NB4 (cell line): Measurements from ENCODE around the gene DNAJC30.
"Not testable (repeated sequence)": the region's sequence is repeated elsewhere in the genome, so short reads cannot be mapped to it uniquely, and the experiment has no call there.

Experiments used
- DNase-seq: peaks from one replicate; pipeline ENCODE4 v3.0.0; 2010; ENCODE audit warnings: low read depth
- H3K4me3 ChIP-seq: one replicate; pipeline ENCODE4 v1.5.1; 2011; ENCODE audit warnings: mild to moderate bottlenecking, low read depth, low read length, moderate library complexity
- CTCF ChIP-seq: IDR thresholded peaks from one replicate; pipeline ENCODE4 v1.5.1; 2012; ENCODE audit warnings: low read depth, low read length
- MAX ChIP-seq: IDR thresholded peaks from 2 replicates; pipeline ENCODE4 v1.6.1; 2011; ENCODE audit warnings: low read depth, low read length
- MYC ChIP-seq: IDR thresholded peaks from 2 replicates; pipeline ENCODE4 v1.6.1; 2011; ENCODE audit warnings: low read depth, low read length
- POLR2A ChIP-seq: IDR thresholded peaks from 2 replicates; pipeline ENCODE4 v1.6.1; 2011; ENCODE audit warnings: mild to moderate bottlenecking; ENCODE audit not compliant: insufficient read length; ENCODE audit errors: extremely low read depth

DNAJC30 gene

GRCh38 chr7:73663033-73663432, 20.2 kb downstream of the DNAJC30 start:
- TF ChIP-seq CTCF, result no peak
- no peak for TF ChIP-seq MYC
- TF ChIP-seq MAX, result no peak
- TF ChIP-seq POLR2A, result no peak
- no peak overlapping the region for H3K4me3 ChIP-seq
- DNase-seq, result no peak

GRCh38 chr7:73660594-73660993, 22.7 kb downstream of the DNAJC30 start:
- not testable (repeated sequence) for DNase-seq, H3K4me3 ChIP-seq

GRCh38 chr7:73659983-73660382, 23.3 kb downstream of the DNAJC30 start:
- no peak overlapping the region for H3K4me3 ChIP-seq
- TF ChIP-seq POLR2A (no peak), MYC (no peak), CTCF (no peak), MAX (no peak)
- DNase-seq, result no peak

DNA sequence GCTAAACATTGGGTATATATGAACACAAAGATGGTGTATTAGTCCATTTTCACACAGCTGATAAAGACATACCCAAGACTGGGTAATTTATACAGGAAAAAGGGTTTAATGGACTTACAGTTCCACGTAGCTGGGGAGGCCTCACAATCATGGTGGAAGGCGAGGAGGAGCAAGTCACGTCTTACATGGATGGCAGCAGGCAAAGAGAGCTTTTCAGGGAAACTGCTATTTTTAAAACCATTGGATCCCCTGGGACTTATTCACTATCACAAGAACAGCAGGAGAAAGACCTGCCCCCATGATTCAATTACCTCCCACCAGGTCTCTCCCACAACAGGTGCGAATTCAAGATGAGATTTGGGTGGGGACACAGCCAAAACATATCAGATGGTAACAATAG, 27.9 kb downstream of the DNAJC30 start:
- not testable (repeated sequence) for DNase-seq, H3K4me3 ChIP-seq

DNA sequence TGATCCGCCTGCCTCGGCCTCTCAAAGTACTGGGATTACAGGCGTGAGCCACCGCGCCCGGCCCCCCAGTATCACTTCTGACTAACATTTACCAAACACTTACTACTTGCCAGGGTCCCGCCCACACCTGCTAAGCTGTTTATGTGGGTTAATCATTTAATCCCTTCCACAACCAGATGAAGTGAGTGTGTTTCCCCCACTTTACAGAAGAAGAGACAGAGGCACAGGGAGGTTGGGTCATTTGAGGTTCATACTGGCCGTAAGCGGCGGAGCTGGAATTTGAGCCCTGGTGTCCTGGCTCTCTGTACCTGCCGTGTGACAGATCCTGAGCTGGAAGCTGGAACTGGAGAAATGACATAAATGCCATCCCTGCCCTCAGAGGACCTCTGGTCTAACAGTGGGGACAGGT, 30.7 kb downstream of the DNAJC30 start:
- no peak for DNase-seq
- TF ChIP-seq CTCF, result no peak
- no peak for TF ChIP-seq MYC
- no peak for TF ChIP-seq POLR2A
- TF ChIP-seq MAX, result no peak

GRCh38 chr7:73650524-73650923, 32.7 kb downstream of the DNAJC30 start:
- no peak for DNase-seq
- no peak overlapping the region for H3K4me3 ChIP-seq
- TF ChIP-seq MAX (no peak), MYC (no peak), POLR2A (no peak), CTCF (no peak)

More for the DNA sequence above, 30.7 kb downstream of the DNAJC30 start:
- H3K4me3 ChIP-seq, result no peak overlapping the region

- H3K4me3 ChIP-seq, result no peak overlapping the region
- DNase-seq, result no peak
- TF ChIP-seq MAX (no peak), CTCF (no peak), POLR2A (no peak), MYC (no peak)
Measured at GRCh38 chr7:73649576-73649975, 33.7 kb downstream of the DNAJC30 start.
